HepG2 (cell line): ENCODE measurements around the gene TEX35. TPM values are rescaled to one million over a fixed set of nuclear protein-coding genes. Genes with fewer than 3 reads are reported as not detected.

ENCODE experiments used
- EP300 ChIP-seq, 3 experiments: sonication (generic) in 1 of 3; formaldehyde crosslinking in 1 of 3; IDR thresholded peaks; 2 replicates each; pipeline versions ENCODE4 v1.5.1 to v1.6.1; 2011 to 2020; ENCODE audit warnings: low read depth in 2 of 3, low read length in 2 of 3, borderline replicate concordance in 1 of 3, improper control_type of control experiment in 1 of 3, mild to moderate bottlenecking in 1 of 3, missing genetic modification reagents in 1 of 3, moderate library complexity in 1 of 3
- GABPA ChIP-seq, 2 experiments: IDR thresholded peaks; 2 replicates each; pipeline ENCODE4 v1.6.1; 2011 to 2016; ENCODE audit warnings: low read depth in 2 of 2, low read length in 1 of 2, missing biosample characterization in 1 of 2, missing genetic modification characterization in 1 of 2
- PAWR ChIP-seq: sonication (generic); formaldehyde crosslinking; IDR thresholded peaks from 2 replicates; pipeline ENCODE4 v1.4.0; 2020; ENCODE audit warnings: missing genetic modification reagents, mild to moderate bottlenecking, borderline replicate concordance
- SAP130 ChIP-seq: IDR thresholded peaks from 2 replicates; pipeline ENCODE4 v1.6.1; 2016; ENCODE audit warnings: low read depth
- SRSF4 ChIP-seq: fragments of 200-400 bp; formaldehyde crosslinking; IDR thresholded peaks from one replicate; pipeline ENCODE4 v1.6.1; 2018; ENCODE audit warnings: mild to moderate bottlenecking, low read depth, low read length, moderate library complexity; ENCODE audit not compliant: poor library complexity, severe bottlenecking
- SRSF9 ChIP-seq: fragments of 200-400 bp; formaldehyde crosslinking; IDR thresholded peaks from 2 replicates; pipeline ENCODE4 v1.6.1; 2018; ENCODE audit warnings: borderline replicate concordance, mild to moderate bottlenecking, low read depth, low read length; ENCODE audit not compliant: insufficient read depth, poor library complexity, severe bottlenecking
- ZBTB3 ChIP-seq: sonication (generic); formaldehyde crosslinking; IDR thresholded peaks from 2 replicates; pipeline ENCODE4 v1.4.0; 2020; ENCODE audit warnings: low read depth, mild to moderate bottlenecking, moderate library complexity, missing genetic modification reagents, borderline replicate concordance
- ZBTB38 ChIP-seq: sonication (generic); formaldehyde crosslinking; IDR thresholded peaks from 2 replicates; pipeline ENCODE4 v1.5.1; 2020; ENCODE audit warnings: mild to moderate bottlenecking, missing genetic modification reagents
- ZNF274 ChIP-seq: sonication (generic); formaldehyde crosslinking; IDR thresholded peaks from 2 replicates; pipeline ENCODE4 v1.5.1; 2020; ENCODE audit warnings: mild to moderate bottlenecking, missing genetic modification reagents
- ZNF296 ChIP-seq: sonication (generic); formaldehyde crosslinking; conservative IDR thresholded peaks from 2 replicates; pipeline ENCODE4 v1.5.0; 2020; ENCODE audit warnings: mild to moderate bottlenecking, missing genetic modification reagents
- ZNF703 ChIP-seq: sonication (generic); formaldehyde crosslinking; IDR thresholded peaks from 2 replicates; pipeline ENCODE4 v1.5.1; 2020; ENCODE audit warnings: missing genetic modification reagents, mild to moderate bottlenecking, moderate library complexity, borderline replicate concordance
- polyA plus RNA-seq, 8 experiments: library from polyadenylated mRNA; depleted of rRNA in 3 of 8; stranded (reverse) in 7 of 8; unstranded in 1 of 8; fragments of >200 nt; fragmentation: Illumina TruSeq in 4 of 8; extraction: Trizol in 4 of 8; gene quantifications; 2 replicates each; pipeline versions ENCODE4 v1.2.1 to v1.2.3, GENCODE V29; 2011 to 2016; ENCODE audit warnings: low read depth in 4 of 8, missing spikeins in 1 of 8, mixed read lengths in 1 of 8; ENCODE audit not compliant: insufficient read depth in 1 of 8
- total RNA-seq, 5 experiments: library from RNA; depleted of rRNA; stranded (reverse); fragments of >200 nt; fragmentation: Illumina TruSeq; extraction: Trizol; gene quantifications; 2 replicates each; pipeline ENCODE4 v1.2.3, GENCODE V29; 2016; ENCODE audit warnings: low read depth in 1 of 5
- TF ChIP-seq, protein P1 (sequence below): sonication (generic); formaldehyde crosslinking; IDR thresholded peaks from 2 replicates; pipeline ENCODE4 v1.5.0; 2020; ENCODE audit warnings: mild to moderate bottlenecking, missing genetic modification reagents
- TF ChIP-seq, protein P2 (sequence below), 2 experiments: sonication (generic) in 1 of 2; formaldehyde crosslinking in 1 of 2; IDR thresholded peaks; 2 replicates each; pipeline versions ENCODE4 v1.4.0 to v1.6.1; 2016 to 2020; ENCODE audit warnings: borderline replicate concordance in 1 of 2, low read depth in 1 of 2, mild to moderate bottlenecking in 1 of 2, missing genetic modification reagents in 1 of 2
- TF ChIP-seq, protein P3 (sequence below): sonication (generic); formaldehyde crosslinking; IDR thresholded peaks from 2 replicates; pipeline ENCODE4 v1.8.0; 2022; ENCODE audit warnings: mild to moderate bottlenecking, missing genetic modification reagents, moderate library complexity
- TF ChIP-seq, protein P4 (sequence below): sonication (generic); formaldehyde crosslinking; IDR thresholded peaks from 2 replicates; pipeline ENCODE4 v1.4.0; 2020; ENCODE audit warnings: missing genetic modification reagents, borderline replicate concordance
- TF ChIP-seq, protein P5 (sequence below): sonication (generic); formaldehyde crosslinking; IDR thresholded peaks from 2 replicates; pipeline ENCODE4 v1.8.1; 2023; ENCODE audit warnings: mild to moderate bottlenecking, moderate library complexity, missing genetic modification reagents

Gene TEX35
- total and polyA plus RNA-seq, 2 of the 13 experiments (the other 11 are each of a cell fraction or from before 2014, with no cell fraction given), result not detected

DNA sequence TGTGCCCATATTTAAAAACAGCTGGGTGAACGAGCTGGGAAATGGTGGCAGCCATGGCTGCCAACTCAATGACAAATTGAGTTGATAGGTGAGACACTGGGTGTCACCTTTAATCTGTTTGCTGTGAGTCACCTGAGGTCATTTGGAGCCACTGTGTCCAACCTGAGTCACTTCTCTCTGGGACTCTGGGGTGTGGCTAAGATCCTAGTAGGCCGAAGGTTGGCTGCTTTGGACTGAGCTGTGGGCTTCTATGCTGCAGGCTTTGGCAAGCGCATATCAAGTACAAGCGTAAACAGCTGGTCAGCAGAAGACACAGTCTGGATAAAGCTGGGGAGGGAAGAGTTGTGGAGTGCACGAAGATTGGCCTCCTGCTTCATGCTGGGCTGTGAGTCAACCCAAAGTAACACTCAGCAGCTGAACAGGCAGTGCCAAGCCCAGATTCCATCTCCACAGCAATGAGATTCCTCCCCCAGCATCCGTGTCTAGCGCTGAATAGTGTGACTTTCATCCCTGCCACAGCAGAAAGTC is 24.0 kb downstream of the TEX35 start (continued):
- TF ChIP-seq, protein P1, sequence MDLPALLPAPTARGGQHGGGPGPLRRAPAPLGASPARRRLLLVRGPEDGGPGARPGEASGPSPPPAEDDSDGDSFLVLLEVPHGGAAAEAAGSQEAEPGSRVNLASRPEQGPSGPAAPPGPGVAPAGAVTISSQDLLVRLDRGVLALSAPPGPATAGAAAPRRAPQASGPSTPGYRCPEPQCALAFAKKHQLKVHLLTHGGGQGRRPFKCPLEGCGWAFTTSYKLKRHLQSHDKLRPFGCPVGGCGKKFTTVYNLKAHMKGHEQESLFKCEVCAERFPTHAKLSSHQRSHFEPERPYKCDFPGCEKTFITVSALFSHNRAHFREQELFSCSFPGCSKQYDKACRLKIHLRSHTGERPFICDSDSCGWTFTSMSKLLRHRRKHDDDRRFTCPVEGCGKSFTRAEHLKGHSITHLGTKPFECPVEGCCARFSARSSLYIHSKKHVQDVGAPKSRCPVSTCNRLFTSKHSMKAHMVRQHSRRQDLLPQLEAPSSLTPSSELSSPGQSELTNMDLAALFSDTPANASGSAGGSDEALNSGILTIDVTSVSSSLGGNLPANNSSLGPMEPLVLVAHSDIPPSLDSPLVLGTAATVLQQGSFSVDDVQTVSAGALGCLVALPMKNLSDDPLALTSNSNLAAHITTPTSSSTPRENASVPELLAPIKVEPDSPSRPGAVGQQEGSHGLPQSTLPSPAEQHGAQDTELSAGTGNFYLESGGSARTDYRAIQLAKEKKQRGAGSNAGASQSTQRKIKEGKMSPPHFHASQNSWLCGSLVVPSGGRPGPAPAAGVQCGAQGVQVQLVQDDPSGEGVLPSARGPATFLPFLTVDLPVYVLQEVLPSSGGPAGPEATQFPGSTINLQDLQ (CRISPR knock-in tag), result no peak
- TF ChIP-seq PAWR (CRISPR knock-in tag), result no peak
- TF ChIP-seq, protein P2, sequence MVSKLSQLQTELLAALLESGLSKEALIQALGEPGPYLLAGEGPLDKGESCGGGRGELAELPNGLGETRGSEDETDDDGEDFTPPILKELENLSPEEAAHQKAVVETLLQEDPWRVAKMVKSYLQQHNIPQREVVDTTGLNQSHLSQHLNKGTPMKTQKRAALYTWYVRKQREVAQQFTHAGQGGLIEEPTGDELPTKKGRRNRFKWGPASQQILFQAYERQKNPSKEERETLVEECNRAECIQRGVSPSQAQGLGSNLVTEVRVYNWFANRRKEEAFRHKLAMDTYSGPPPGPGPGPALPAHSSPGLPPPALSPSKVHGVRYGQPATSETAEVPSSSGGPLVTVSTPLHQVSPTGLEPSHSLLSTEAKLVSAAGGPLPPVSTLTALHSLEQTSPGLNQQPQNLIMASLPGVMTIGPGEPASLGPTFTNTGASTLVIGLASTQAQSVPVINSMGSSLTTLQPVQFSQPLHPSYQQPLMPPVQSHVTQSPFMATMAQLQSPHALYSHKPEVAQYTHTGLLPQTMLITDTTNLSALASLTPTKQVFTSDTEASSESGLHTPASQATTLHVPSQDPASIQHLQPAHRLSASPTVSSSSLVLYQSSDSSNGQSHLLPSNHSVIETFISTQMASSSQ (IDR thresholded peaks at IDR 0.05; ENCODE audit: low read depth), result no peak
- TF ChIP-seq, protein P2 (CRISPR knock-in tag; IDR thresholded peaks at IDR 0.05; ENCODE audit: borderline replicate concordance), result no peak
- no peak for TF ChIP-seq ZBTB38
- no peak for TF ChIP-seq ZNF274 (CRISPR knock-in tag)
- TF ChIP-seq GABPA (IDR thresholded peaks at IDR 0.05; ENCODE audit: low read depth, low read length), result no peak
- no peak for TF ChIP-seq GABPA (CRISPR knock-in tag; IDR thresholded peaks at IDR 0.05; ENCODE audit: low read depth)
- no peak for TF ChIP-seq SRSF9
- TF ChIP-seq, protein P3, sequence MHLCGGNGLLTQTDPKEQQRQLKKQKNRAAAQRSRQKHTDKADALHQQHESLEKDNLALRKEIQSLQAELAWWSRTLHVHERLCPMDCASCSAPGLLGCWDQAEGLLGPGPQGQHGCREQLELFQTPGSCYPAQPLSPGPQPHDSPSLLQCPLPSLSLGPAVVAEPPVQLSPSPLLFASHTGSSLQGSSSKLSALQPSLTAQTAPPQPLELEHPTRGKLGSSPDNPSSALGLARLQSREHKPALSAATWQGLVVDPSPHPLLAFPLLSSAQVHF, result no peak
- TF ChIP-seq, protein P4, sequence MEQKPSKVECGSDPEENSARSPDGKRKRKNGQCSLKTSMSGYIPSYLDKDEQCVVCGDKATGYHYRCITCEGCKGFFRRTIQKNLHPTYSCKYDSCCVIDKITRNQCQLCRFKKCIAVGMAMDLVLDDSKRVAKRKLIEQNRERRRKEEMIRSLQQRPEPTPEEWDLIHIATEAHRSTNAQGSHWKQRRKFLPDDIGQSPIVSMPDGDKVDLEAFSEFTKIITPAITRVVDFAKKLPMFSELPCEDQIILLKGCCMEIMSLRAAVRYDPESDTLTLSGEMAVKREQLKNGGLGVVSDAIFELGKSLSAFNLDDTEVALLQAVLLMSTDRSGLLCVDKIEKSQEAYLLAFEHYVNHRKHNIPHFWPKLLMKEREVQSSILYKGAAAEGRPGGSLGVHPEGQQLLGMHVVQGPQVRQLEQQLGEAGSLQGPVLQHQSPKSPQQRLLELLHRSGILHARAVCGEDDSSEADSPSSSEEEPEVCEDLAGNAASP (CRISPR knock-in tag), result peak; percentile 75; the same call in 1 of the 2 replicates
- TF ChIP-seq ZNF703, result no peak
- TF ChIP-seq ZNF296 (CRISPR knock-in tag), result no peak
- TF ChIP-seq, protein P5, sequence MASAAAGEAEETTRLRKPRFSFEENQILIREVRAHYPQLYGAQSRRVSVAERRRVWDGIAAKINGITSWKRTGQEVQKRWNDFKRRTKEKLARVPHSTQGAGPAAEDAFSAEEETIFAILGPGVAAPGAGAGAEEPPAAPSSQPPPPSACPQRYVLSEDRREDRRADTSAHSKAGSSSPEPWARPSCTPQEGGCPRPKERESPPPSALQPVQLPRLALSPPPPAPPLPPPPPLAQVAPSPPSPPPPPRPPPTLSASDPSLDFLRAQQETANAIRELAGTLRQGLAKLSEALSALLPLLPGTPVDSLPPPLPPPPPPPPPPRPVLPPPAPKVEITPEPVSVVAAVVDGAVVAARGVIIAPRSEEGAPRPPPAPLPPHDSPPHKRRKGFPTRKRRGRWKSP, result no peak
- TF ChIP-seq SRSF4, result no peak
- peak; percentile 30; the same call in 1 of the 2 replicates for TF ChIP-seq SAP130 (CRISPR knock-in tag)
- TF ChIP-seq ZBTB3 (CRISPR knock-in tag), result no peak
- TF ChIP-seq EP300 (IDR thresholded peaks at IDR 0.05; ENCODE audit: low read depth in 2 of 2, low read length in 2 of 2), result peak in 1 of 2 experiments; percentile 27; a peak in 1 of 4 replicates
- no peak for TF ChIP-seq EP300 (CRISPR knock-in tag; IDR thresholded peaks at IDR 0.05; ENCODE audit: borderline replicate concordance)
